ENCODE results near the gene GGTA1. TPM values are rescaled to one million over a fixed set of nuclear protein-coding genes. Genes with fewer than 3 reads are reported as not detected.

The GGTA1 gene
- total RNA-seq, 1 experiment from 2014 or later, result not detected

- Histone ChIP-seq H4K20me1 (ENCODE audit: control insufficient read depth, insufficient read depth, insufficient read length) (no peaks in the 10 kb centered on the region), H2BK15ac (ENCODE audit: low read depth, low read length) (no peak overlapping the region), H3T11ph (ENCODE audit: low read length) (no peak overlapping the region), H4K5ac (ENCODE audit: insufficient read length, low read depth, low read length) (no peak overlapping the region), H3K79me2 (ENCODE audit: insufficient read depth, low read length) (no peaks in the 10 kb centered on the region), H2BK20ac (ENCODE audit: low read depth, low read length, poor library complexity, severe bottlenecking) (no peak overlapping the region), H3K27ac (ENCODE audit: insufficient read length, low read depth, low read length) (no peak overlapping the region), H3K23me2 (ENCODE audit: insufficient read length, low read depth, low read length, poor library complexity, severe bottlenecking) (no peaks in the 10 kb centered on the region), H3K9ac (ENCODE audit: extremely low read depth, insufficient read length, low read length) (no peak overlapping the region), H3K23ac (ENCODE audit: insufficient read length, low read depth, low read length) (no peak overlapping the region), H2BK120ac (ENCODE audit: low read depth, low read length, poor library complexity, severe bottlenecking) (no peak overlapping the region), H2BK12ac (ENCODE audit: insufficient read length, low read depth, low read length) (no peak overlapping the region), H3K14ac (ENCODE audit: insufficient read depth, low read length) (no peak overlapping the region), H4K91ac (ENCODE audit: insufficient read length, low read depth, low read length) (no peak overlapping the region), H3K27me3 (ENCODE audit: insufficient read depth, low read length) (no peaks in the 10 kb centered on the region; the same call in 1 of the 2 replicates), H3K4ac (ENCODE audit: low read depth, low read length) (no peak overlapping the region), H3K9me3 (ENCODE audit: control insufficient read depth, low read depth, low read length) (no peaks in the 10 kb centered on the region), H3K4me2 (ENCODE audit: insufficient read depth, insufficient read length, low read length) (no peak overlapping the region), H3K56ac (ENCODE audit: insufficient read length, low read depth, low read length) (no peak overlapping the region), H3K18ac (ENCODE audit: insufficient read length, low read depth, low read length) (no peak overlapping the region), H4K8ac (replicated peaks; ENCODE audit: insufficient read length, low read depth, low read length) (no peak overlapping the region), H3K4me1 (ENCODE audit: insufficient read depth, low read length) (peaks cover 4% of the 10 kb centered on the region; the same call in 1 of the 2 replicates), H2AK5ac (ENCODE audit: insufficient read length, low read length) (no peak overlapping the region), H3K79me1 (ENCODE audit: insufficient read depth, low read depth, low read length, poor library complexity, severe bottlenecking) (no peaks in the 10 kb centered on the region), H2BK5ac (ENCODE audit: insufficient read length, low read length) (no peak overlapping the region), H2AFZ (ENCODE audit: low read length) (no peak overlapping the region)
- no peak for TF ChIP-seq CTCF (conservative IDR thresholded peaks at IDR 0.05)
- peaks cover 38 to 54% of the 10 kb centered on the region in 2 experiments for H3K4me1 Mint-ChIP-seq
- H3K36me3 Mint-ChIP-seq (ENCODE audit: insufficient read depth in 1 of 3, low read depth in 3 of 3), result no peaks in the 10 kb centered on the region
- peaks cover 40% of the 10 kb centered on the region for H3K27me3 Mint-ChIP-seq (ENCODE audit: low read depth)
- H3K27ac Mint-ChIP-seq, result no peak overlapping the region
- no peak for DNase-seq
- no CpG with 5 or more reads among the region's 6 CpGs for WGBS (ENCODE audit: extremely low coverage, insufficient read length, low lambda C conversion rate)
- H3K9me3 Mint-ChIP-seq, result no peaks in the 10 kb centered on the region
- H3K4me3 Mint-ChIP-seq, result no peak overlapping the region
These were observed 26.4 kb downstream of the GGTA1 start for GRCh38 chr9:121473229-121473628.

Data from H9 (cell line).